Bronchial smooth muscle cell (primary cell): ENCODE data around the gene SEPTIN6. TPM values are rescaled to one million over a fixed set of nuclear protein-coding genes. Genes with fewer than 3 reads are reported as not detected.

Source experiments
- total RNA-seq: library from RNA; depleted of rRNA; stranded (reverse); fragments of >200 nt; gene quantifications from 2 replicates; pipeline ENCODE4 v1.2.1, GENCODE V29; 2014

The SEPTIN6 gene
- 9.3 and 9.5 TPM in 2 replicates for total RNA-seq

DNA sequence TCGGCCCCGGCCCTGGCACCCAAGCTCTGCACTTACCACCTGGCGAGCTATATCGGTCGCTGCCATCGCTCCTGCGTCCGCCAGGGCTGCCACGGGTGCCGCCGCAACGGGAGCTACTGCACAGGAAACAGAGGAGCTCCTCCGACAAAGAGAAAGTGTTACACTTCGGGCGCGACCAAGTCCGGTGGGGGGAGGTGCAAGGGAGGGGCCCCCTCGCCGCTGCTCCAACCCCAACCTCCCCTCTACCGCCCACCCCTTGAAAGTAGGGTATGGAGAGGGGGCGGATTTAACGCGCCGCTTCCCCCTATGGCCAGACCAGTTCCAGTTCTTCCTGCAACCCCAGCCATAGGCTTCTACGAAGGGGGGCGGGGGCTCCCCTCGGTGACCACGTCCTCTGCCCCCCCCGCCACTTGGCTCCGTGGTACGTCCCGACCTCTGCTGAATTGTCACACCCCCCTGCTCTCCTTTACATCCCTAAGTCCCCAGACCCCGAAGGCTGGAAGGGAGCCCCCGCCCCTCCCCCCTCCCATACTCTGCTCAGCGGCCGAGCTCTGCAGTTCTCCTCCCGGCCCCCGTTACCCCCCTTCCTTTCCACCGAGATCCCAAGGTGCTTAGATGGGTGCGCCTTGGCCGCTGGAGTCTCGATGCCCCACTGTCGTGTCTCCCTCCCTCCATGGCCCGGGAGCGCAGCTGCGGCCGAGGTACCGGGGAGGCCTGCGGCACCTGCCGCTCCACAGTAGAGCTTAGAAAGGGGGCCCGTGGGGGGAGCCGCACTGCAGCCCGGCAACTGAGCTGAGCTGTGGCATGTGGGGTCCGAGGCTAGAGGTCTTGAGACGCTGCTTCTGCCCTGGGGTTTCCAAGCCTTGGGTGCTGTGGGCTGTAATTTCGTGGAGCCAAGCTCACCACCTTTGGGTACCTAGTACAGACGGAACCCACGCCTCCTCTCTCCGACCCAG lies at the start of gene SEPTIN6:
Gene SEPTIN6 (minus strand): TSS at position 129 of the 956 bp plus-strand sequence. CDS start 63 bp downstream, at position 66.

Other genes with a start within 250 kb of the SEPTIN6 start
- gene SLC25A5, start 224.7 kb downstream of the SEPTIN6 start, total RNA-seq, result 98.9 and 165 TPM in 2 replicates
- 39.2 and 43.1 TPM in 2 replicates for gene STEEP1, start 127.8 kb downstream of the SEPTIN6 start, total RNA-seq
- 15.2 and 24.0 TPM in 2 replicates for gene UBE2A, start 118.6 kb downstream of the SEPTIN6 start, total RNA-seq
- gene NKRF, start 86.7 kb downstream of the SEPTIN6 start, total RNA-seq, result 1.8 and 2.5 TPM in 2 replicates
- under 0.01 and 0.09 TPM in 2 replicates for gene SOWAHD, start 65.4 kb upstream of the SEPTIN6 start, total RNA-seq
- 2,148 and 2,721 TPM in 2 replicates for gene RPL39, start 98.5 kb upstream of the SEPTIN6 start, total RNA-seq
- gene UPF3B, start 159.8 kb upstream of the SEPTIN6 start, total RNA-seq, result 1.7 and 1.9 TPM in 2 replicates
- 18.6 and 21.4 TPM in 2 replicates for gene RNF113A, start 178.6 kb upstream of the SEPTIN6 start, total RNA-seq
- 140 and 172 TPM in 2 replicates for gene NDUFA1, start 178.7 kb upstream of the SEPTIN6 start, total RNA-seq
- not detected in 2 replicates for gene AKAP14, start 202.7 kb upstream of the SEPTIN6 start, total RNA-seq